Large intestine (tissue), 3 donors: Measurements from ENCODE around the gene ABO. TPM values are rescaled to one million over a fixed set of nuclear protein-coding genes. Genes with fewer than 3 reads are reported as not detected.
A peak's percentile ranks its signal among the peaks of the same experiment; 100 is the strongest.
"Not testable (repeated sequence)": the region's sequence is repeated elsewhere in the genome, so short reads cannot be mapped to it uniquely, and the experiment has no call there.

Source experiments
- DNase-seq, 2 donors: peaks; one replicate each; pipeline versions ENCODE4 v3.0.0 to v3.0.0-alpha.2; 2013
- H3K27ac ChIP-seq: one replicate; pipeline ENCODE4 v1.5.1; 2013; ENCODE audit warnings: low read length
- H3K27me3 ChIP-seq: 2 replicates; pipeline ENCODE4 v1.6.1; 2013; ENCODE audit warnings: low read length; ENCODE audit not compliant: control insufficient read depth, insufficient read depth
- H3K36me3 ChIP-seq: 2 replicates; pipeline ENCODE4 v1.6.1; 2013; ENCODE audit warnings: low read length; ENCODE audit not compliant: control insufficient read depth, insufficient read depth
- H3K4me1 ChIP-seq: one replicate; pipeline ENCODE4 v1.6.1; 2013; ENCODE audit warnings: low read length; ENCODE audit not compliant: control insufficient read depth, insufficient read depth
- H3K4me3 ChIP-seq: one replicate; pipeline ENCODE4 v1.5.1; 2013; ENCODE audit warnings: low read length
- H3K9me3 ChIP-seq: one replicate; pipeline ENCODE4 v1.6.1; 2013; ENCODE audit warnings: mild to moderate bottlenecking, low read depth, low read length, moderate library complexity; ENCODE audit not compliant: control insufficient read depth
- WGBS: methylation state at CpG from one replicate; pipeline ENCODE4 v1.1.5; 2013; ENCODE audit warnings: low lambda C conversion rate; ENCODE audit not compliant: insufficient coverage; 5-methylcytosine and 5-hydroxymethylcytosine counted together
- polyA plus RNA-seq: library from polyadenylated mRNA; unstranded; fragments of 120-200 nt; gene quantifications from one replicate; pipeline ENCODE4 v1.2.1, GENCODE V29; 2013

ABO gene
- polyA plus RNA-seq, 1 donor: 19.6 TPM

- no peak for DNase-seq
- Histone ChIP-seq H3K27ac (no peak overlapping the region), H3K4me3 (no peak overlapping the region), H3K4me1 (peaks cover 24% of the 10 kb centered on the region), H3K36me3 (no peaks in the 10 kb centered on the region), H3K9me3 (no peaks in the 10 kb centered on the region), H3K27me3 (no peaks in the 10 kb centered on the region)
- no CpG with 5 or more reads among the region's 6 CpGs for WGBS
Measured at GRCh38 chr9:133246991-133247390, 28.0 kb downstream of the ABO start.

GRCh38 chr9:133246562-133246961, 28.4 kb downstream of the ABO start:
- WGBS: no CpG with 5 or more reads among the region's 16 CpGs

GRCh38 chr9:133242991-133243390, 32.0 kb downstream of the ABO start:
- no peak for DNase-seq
- Histone ChIP-seq H3K4me1 (peaks cover 17% of the 10 kb centered on the region), H3K36me3 (no peaks in the 10 kb centered on the region), H3K9me3 (peaks cover 3% of the 10 kb centered on the region), H3K27ac (no peak overlapping the region), H3K4me3 (no peak overlapping the region), H3K27me3 (no peaks in the 10 kb centered on the region)
- 100% methylated on average over 3 of the region's 8 CpGs for WGBS

More at GRCh38 chr9:133246562-133246961, 28.4 kb downstream of the ABO start:
- Histone ChIP-seq H3K27ac (no peak overlapping the region), H3K36me3 (no peaks in the 10 kb centered on the region), H3K4me3 (no peak overlapping the region), H3K9me3 (no peaks in the 10 kb centered on the region), H3K27me3 (no peaks in the 10 kb centered on the region), H3K4me1 (peaks cover 20% of the 10 kb centered on the region)
- no peak for DNase-seq

- H3K36me3 ChIP-seq: no peaks in the 10 kb centered on the region
- no peaks in the 10 kb centered on the region for H3K27me3 ChIP-seq
- no peak overlapping the region for H3K27ac ChIP-seq
- DNase-seq: no peak
- WGBS: 100% methylated on average over 2 of the region's 14 CpGs
- H3K9me3 ChIP-seq: peaks cover 3% of the 10 kb centered on the region
- no peak overlapping the region for H3K4me3 ChIP-seq
- H3K4me1 ChIP-seq: peaks cover 17% of the 10 kb centered on the region
Measured at GRCh38 chr9:133242241-133242640, 32.8 kb downstream of the ABO start.

GRCh38 chr9:133239533-133240090, 35.4 kb downstream of the ABO start:
- Histone ChIP-seq H3K27me3 (no peaks in the 10 kb centered on the region), H3K36me3 (no peaks in the 10 kb centered on the region), H3K4me3 (no peak overlapping the region), H3K27ac (no peak overlapping the region), H3K4me1 (peaks cover 17% of the 10 kb centered on the region), H3K9me3 (peaks cover 3% of the 10 kb centered on the region)
- WGBS: 91% methylated on average over 4 of the region's 18 CpGs
- DNase-seq: no peak

- peak; percentile 73 to 80 for DNase-seq
- 20% methylated on average over 3 of the region's 26 CpGs for whole genome bisulfite sequencing
- peak overlapping the region; percentile 72 for H3K27ac ChIP-seq
- no peaks in the 10 kb centered on the region for H3K27me3 ChIP-seq
- H3K4me3 ChIP-seq: peak overlapping the region; percentile 47
- H3K4me1 ChIP-seq: peaks cover 17% of the 10 kb centered on the region
- H3K36me3 ChIP-seq: no peaks in the 10 kb centered on the region
- peaks cover 7% of the 10 kb centered on the region for H3K9me3 ChIP-seq
Measured at GRCh38 chr9:133238851-133239532, 36.0 kb downstream of the ABO start.

GRCh38 chr9:133238272-133238850, 36.6 kb downstream of the ABO start:
- peak overlapping the region; percentile 47 for H3K4me3 ChIP-seq

GRCh38 chr9:133237035-133237731, 37.8 kb downstream of the ABO start:
- Histone ChIP-seq H3K36me3 (no peaks in the 10 kb centered on the region), H3K4me3 (no peak overlapping the region), H3K27me3 (no peaks in the 10 kb centered on the region), H3K4me1 (peaks cover 12% of the 10 kb centered on the region), H3K27ac (no peak overlapping the region), H3K9me3 (peaks cover 7% of the 10 kb centered on the region)
- 87% methylated on average over 3 of the region's 17 CpGs for WGBS
- peak in 1 of 2 donors; percentile 22 for DNase-seq

More at GRCh38 chr9:133238272-133238850, 36.6 kb downstream of the ABO start:
- Histone ChIP-seq H3K36me3 (no peaks in the 10 kb centered on the region), H3K27ac (peak overlapping the region; percentile 72), H3K4me1 (peaks cover 13% of the 10 kb centered on the region), H3K9me3 (peaks cover 7% of the 10 kb centered on the region), H3K27me3 (no peaks in the 10 kb centered on the region)
- DNase-seq: peak; percentile 76 to 79
- no CpG with 5 or more reads among the region's 25 CpGs for WGBS

- H3K9me3 ChIP-seq, H3K4me3 ChIP-seq, H3K27ac ChIP-seq, DNase-seq, H3K27me3 ChIP-seq, H3K36me3 ChIP-seq: not testable (repeated sequence)
- H3K4me1 ChIP-seq: peaks cover 12% of the 10 kb centered on the region
- no CpG with 5 or more reads among the region's 19 CpGs for WGBS
Measured at GRCh38 chr9:133236291-133237034, 38.5 kb downstream of the ABO start.
